ENCODE results near the gene CDK16.

The CDK16 gene

GRCh38 chrX:47191331-47191730 is 27.1 kb upstream of the CDK16 start:
- no peak for DNase-seq (ENCODE audit: extremely low read depth, low read depth)
- no peak for TF ChIP-seq CTCF (IDR thresholded peaks at IDR 0.05; ENCODE audit: low read depth, low read length, missing control alignments)
- H3K4me3 ChIP-seq (replicated peaks; ENCODE audit: low read depth, low read length) = peak overlapping the region; percentile 72

- no peak for DNase-seq (ENCODE audit: extremely low read depth, low read depth)
- TF ChIP-seq CTCF (IDR thresholded peaks at IDR 0.05; ENCODE audit: low read depth, low read length, missing control alignments) = no peak
- H3K4me3 ChIP-seq (replicated peaks; ENCODE audit: low read depth, low read length) = peak overlapping the region; percentile 72
Measured at GRCh38 chrX:47191806-47192401, 26.6 kb upstream of the CDK16 start.

- peak within 1 kb of the TSS; percentile 67 for H3K4me3 ChIP-seq (replicated peaks; ENCODE audit: low read depth, low read length)
- DNase-seq (ENCODE audit: extremely low read depth, low read depth) = peak; percentile 85
Measured at GRCh38 chrX:47193475-47194193, 24.8 kb upstream of the CDK16 start, which contains the start of gene UBA1. TSS of gene UBA1 (plus strand) at chrX:47193829. CDS start at chrX:47198803, 4,974 bp downstream.

GRCh38 chrX:47194194-47194787 is 24.2 kb upstream of the CDK16 start:
- no peak for DNase-seq (ENCODE audit: extremely low read depth, low read depth)
- TF ChIP-seq CTCF (IDR thresholded peaks at IDR 0.05; ENCODE audit: low read depth, low read length, missing control alignments) = no peak
- peak overlapping the region; percentile 67 for H3K4me3 ChIP-seq (replicated peaks; ENCODE audit: low read depth, low read length)

More at GRCh38 chrX:47193475-47194193, 24.8 kb upstream of the CDK16 start, which contains the start of gene UBA1:
- TF ChIP-seq CTCF (IDR thresholded peaks at IDR 0.05; ENCODE audit: low read depth, low read length, missing control alignments) = peak; percentile 61

GRCh38 chrX:47196098-47196497 is 22.4 kb upstream of the CDK16 start:
- H3K4me3 ChIP-seq (replicated peaks; ENCODE audit: low read depth, low read length) = peak overlapping the region; percentile 67
- DNase-seq (ENCODE audit: extremely low read depth, low read depth) = no peak

GRCh38 chrX:47197526-47197925 is 21.0 kb upstream of the CDK16 start:
- no peak for DNase-seq (ENCODE audit: extremely low read depth, low read depth)
- no peak for TF ChIP-seq CTCF (IDR thresholded peaks at IDR 0.05; ENCODE audit: low read depth, low read length, missing control alignments)
- H3K4me3 ChIP-seq (replicated peaks; ENCODE audit: low read depth, low read length) = peak overlapping the region; percentile 67

More at GRCh38 chrX:47196098-47196497, 22.4 kb upstream of the CDK16 start:
- TF ChIP-seq CTCF (IDR thresholded peaks at IDR 0.05; ENCODE audit: low read depth, low read length, missing control alignments) = no peak

Measured in HFF-Myc (cell line).